K562 (cell line): Measurements from ENCODE around the gene SLC25A10. TPM values are rescaled to one million over a fixed set of nuclear protein-coding genes. Genes with fewer than 3 reads are reported as not detected.
A peak's percentile ranks its signal among the peaks of the same experiment; 100 is the strongest.

Experiments
- ATAC-seq: fragments of 200-7000 bp; cut with Tn5 transposase; 3 replicates; pipeline ENCODE4 v1.9.1; 2020; ENCODE audit warnings: moderate library complexity
- BruUV-seq: library from RNA; stranded (reverse); fragments of 400-500 nt; replicated peaks from 2 replicates; lab custom pipeline; 2021; lab: Mats Ljungman, UMichigan
- CTCF ChIA-PET: fragments of 300-600 bp; formaldehyde crosslinking; extraction: SDS; loops from one replicate; lab custom pipeline; 2021; ENCODE audit warnings: low intra/inter-chr PET ratio; lab: Yijun Ruan, JAX
- POLR2A ChIA-PET: fragments of 300-600, 350-650 bp; sonication (Branson Sonifier 250); formaldehyde crosslinking; extraction: SDS; loops from one replicate; lab custom pipeline; 2021; ENCODE audit warnings: antibody characterized with exemption, inconsistent platforms; lab: Yijun Ruan, JAX
- DNase-seq, 4 experiments: peaks; one replicate each; pipeline versions ENCODE4 v3.0.0 to v3.0.0-alpha.2; 2011 to 2018; ENCODE audit warnings: low spot score in 3 of 4, mixed read lengths in 3 of 4; ENCODE audit errors: extremely low read depth in 1 of 4
- FAIRE-seq: peaks from 2 replicates; lab custom pipeline; 2011; peaks lifted over from hg19 to GRCh38; lab: Jason Lieb, UNC
- H2AFZ ChIP-seq: 2 replicates; pipeline ENCODE4 v1.6.0; 2011; ENCODE audit warnings: low read depth, low read length, control low read depth, inconsistent platforms
- H3K27ac ChIP-seq: fragments of 200-600 bp; 3 replicates; pipeline ENCODE4 v1.8.0; 2011; ENCODE audit warnings: low read depth, mild to moderate bottlenecking, control low read depth, inconsistent platforms, low read length, moderate library complexity, mixed read lengths; ENCODE audit errors: extremely low read depth
- H3K27me3 ChIP-seq, 2 experiments: fragments of 300-600 bp in 1 of 2; 2 replicates in 1 of 2; 3 replicates in 1 of 2; pipeline versions ENCODE4 v1.6.0 to v1.8.0; 2011; ENCODE audit warnings: inconsistent platforms in 2 of 2, low read length in 2 of 2, mild to moderate bottlenecking in 1 of 2, mixed read lengths in 1 of 2, moderate library complexity in 1 of 2; ENCODE audit not compliant: control insufficient read depth in 2 of 2, insufficient read depth in 2 of 2
- H3K36me3 ChIP-seq: fragments of 300-600 bp; 3 replicates; pipeline ENCODE4 v1.8.0; 2011; ENCODE audit warnings: mild to moderate bottlenecking, low read length, inconsistent platforms; ENCODE audit not compliant: control insufficient read depth, insufficient read depth
- H3K4me1 ChIP-seq, 2 experiments: fragments of 200-600 bp in 1 of 2; replicated peaks in 1 of 2; 2 replicates in 1 of 2; 3 replicates in 1 of 2; pipeline versions ENCODE4 v1.5.1 to v1.8.0; 2011; ENCODE audit warnings: inconsistent platforms in 2 of 2, low read length in 2 of 2, mild to moderate bottlenecking in 1 of 2, mixed read lengths in 1 of 2, moderate library complexity in 1 of 2; ENCODE audit not compliant: control insufficient read depth in 2 of 2, insufficient read depth in 2 of 2
- H3K4me2 ChIP-seq: 2 replicates; pipeline ENCODE4 v1.6.1; 2011; ENCODE audit warnings: low read length, control low read depth, inconsistent platforms, mixed read lengths; ENCODE audit not compliant: insufficient read depth
- H3K4me3 ChIP-seq: fragments of 200-600 bp; sonication (generic), shearing (Covaris generic); 2 replicates; pipeline ENCODE4 v1.5.1; 2016; ENCODE audit warnings: control low read depth, inconsistent platforms
- H3K79me2 ChIP-seq: fragments of 200-600 bp; 3 replicates; pipeline ENCODE4 v1.8.0; 2011; ENCODE audit warnings: low read length, inconsistent platforms; ENCODE audit not compliant: control insufficient read depth, insufficient read depth
- H3K9ac ChIP-seq, 2 experiments: 2 replicates each; pipeline versions ENCODE4 v1.6.0 to v1.6.1; 2011; ENCODE audit warnings: low read depth in 2 of 2, low read length in 2 of 2, control low read depth in 1 of 2, inconsistent platforms in 1 of 2, mild to moderate bottlenecking in 1 of 2, mixed read lengths in 1 of 2; ENCODE audit not compliant: insufficient read depth in 1 of 2
- H3K9me1 ChIP-seq: one replicate; pipeline ENCODE4 v1.6.0; 2011; ENCODE audit warnings: inconsistent platforms, mild to moderate bottlenecking, low read length, moderate library complexity; ENCODE audit not compliant: control insufficient read depth, insufficient read depth
- H3K9me3 ChIP-seq: replicated peaks from 2 replicates; pipeline ENCODE4 v1.5.1; 2011; ENCODE audit warnings: low read depth, low read length, inconsistent platforms; ENCODE audit not compliant: control insufficient read depth, insufficient read depth
- H4K20me1 ChIP-seq: replicated peaks from 2 replicates; pipeline ENCODE4 v1.6.1; 2011; ENCODE audit warnings: low read length, inconsistent platforms, mixed read lengths; ENCODE audit not compliant: control insufficient read depth, insufficient read depth
- EP400 ChIP-seq: fragments of 450-650 bp; IDR thresholded peaks from 2 replicates; pipeline ENCODE4 v1.6.1; 2017; ENCODE audit warnings: antibody characterized with exemption, mild to moderate bottlenecking, moderate library complexity
- HNRNPL ChIP-seq: fragments of 200-400 bp; formaldehyde crosslinking; IDR thresholded peaks from 2 replicates; pipeline ENCODE4 v1.6.1; 2017; ENCODE audit warnings: low read depth, mild to moderate bottlenecking, low read length
- KAT2B ChIP-seq: IDR thresholded peaks from one replicate; pipeline ENCODE4 v1.6.1; 2012; ENCODE audit warnings: low read depth, mild to moderate bottlenecking, control low read depth, inconsistent platforms, low read length, moderate library complexity
- POLR2G ChIP-seq: fragments of 200-400 bp; formaldehyde crosslinking; IDR thresholded peaks from 2 replicates; pipeline ENCODE4 v1.6.1; 2017; ENCODE audit warnings: low read depth, mild to moderate bottlenecking, antibody characterized with exemption, low read length, moderate library complexity
- RBFOX2 ChIP-seq: fragments of 200-400 bp; formaldehyde crosslinking; IDR thresholded peaks from 2 replicates; pipeline ENCODE4 v1.6.1; 2017; ENCODE audit warnings: low read depth, mild to moderate bottlenecking, low read length, moderate library complexity
- WGBS: fragments of 100-300 bp; shearing (Covaris generic); methylation state at CpG from one replicate; pipeline ENCODE4 v1.1.6; 2016; ENCODE audit warnings: low coverage, mixed read lengths; ENCODE audit not compliant: insufficient coverage; ENCODE audit errors: missing lambda C conversion rate; 5-methylcytosine and 5-hydroxymethylcytosine counted together
- in situ Hi-C: fragments of 300-500 bp; cut with MboI; formaldehyde crosslinking; loops from 4 replicates; pipeline ENCODE4 v1.15.0; 2018; ENCODE audit warnings: inconsistent platforms, mixed read lengths
- intact Hi-C: fragments of 100-400 bp; cut with micrococcal nuclease; formaldehyde crosslinking; loops from 2 replicates; pipeline ENCODE4 v1.14.2; 2022
- polyA plus RNA-seq, 8 experiments: library from polyadenylated mRNA; depleted of rRNA in 4 of 8; stranded (reverse) in 5 of 8; unstranded in 3 of 8; fragments of >200 nt; fragmentation: Nextera tagmentation in 2 of 8; fragmentation: Illumina TruSeq in 1 of 8; extraction: Ambion mirVana in 2 of 8; extraction: Trizol in 1 of 8; gene quantifications; 2 replicates each; pipeline versions ENCODE4 v1.2.1 to v1.2.3, GENCODE V29; 2011 to 2014; ENCODE audit warnings: inconsistent platforms in 1 of 8, missing spikeins in 1 of 8
- total RNA-seq, 7 experiments: library from RNA; depleted of rRNA in 6 of 7; stranded (reverse); fragments of >200 nt in 6 of 7; fragmentation: Illumina TruSeq in 2 of 7; extraction: Trizol in 2 of 7; gene quantifications; 2 replicates each; pipeline versions ENCODE4 v1.2.1 to v1.2.3, GENCODE V29; 2011 to 2021; ENCODE audit warnings: low replicate concordance in 1 of 7

SLC25A10 gene
- total and polyA plus RNA-seq, 9 of the 15 experiments (the other 6 are each of a cell fraction or from before 2014, with no cell fraction given) = 0.10 to 85.6 (median 34.3) TPM

- in situ Hi-C loops = no loop called here
- TF ChIP-seq EP400 (no peak), KAT2B (no peak), RBFOX2 (peak; percentile 57), HNRNPL (peak; percentile 78; the same call in 1 of the 2 replicates), POLR2G (peak; percentile 70)
- intact Hi-C loops = no loop called here
- Histone ChIP-seq H3K4me3 (no peak overlapping the region), H3K9me1 (no peaks in the 10 kb centered on the region), H3K4me1 (peaks cover 6 to 52% of the 10 kb centered on the region in 2 experiments; a peak in 4 of 5 replicates), H3K79me2 (peaks cover 12% of the 10 kb centered on the region), H3K27me3 (no peaks in the 10 kb centered on the region), H3K4me2 (no peak overlapping the region), H3K27ac (no peak overlapping the region), H3K9ac (no peak overlapping the region), H3K9me3 (no peaks in the 10 kb centered on the region), H3K36me3 (peaks cover 96% of the 10 kb centered on the region), H4K20me1 (peaks cover 8% of the 10 kb centered on the region), H2AFZ (no peak overlapping the region)
- POLR2A ChIA-PET = interaction anchor here (0.7 to 2.4 kb wide), 3 partner anchors 12 to 255 kb away, joined by 3 to 24 read pairs (median 3); partner anchors contain the start of genes ARL16 and HGS
- DNase-seq = no peak
- no peak for FAIRE-seq
- CTCF ChIA-PET = no interaction called here
- ATAC-seq = no peak
- 98% methylated on average over 31 of the region's 40 CpGs for WGBS
- BruUV-seq = no TSS peak
Observed at GRCh38 chr17:81696218-81696941, 15.7 kb upstream of the SLC25A10 start.
